HG03469 (cell line): ENCODE results near the gene MKX.

ENCODE experiments used
- ATAC-seq: cut with Tn5 transposase; IDR thresholded peaks from one replicate; pipeline ENCODE4 v1.9.1; 2021; ENCODE audit warnings: mild to moderate bottlenecking, moderate library complexity, moderate number of reproducible peaks; ENCODE audit not compliant: unreplicated experiment

The MKX gene

GRCh38 chr10:27658788-27659187 is 86.8 kb downstream of the MKX start:
- ATAC-seq, result no peak

GRCh38 chr10:27655296-27655695 is 90.3 kb downstream of the MKX start:
- ATAC-seq, result no peak

GRCh38 chr10:27654284-27654683 is 91.3 kb downstream of the MKX start:
- ATAC-seq, result no peak

GRCh38 chr10:27646604-27647175 is 98.9 kb downstream of the MKX start:
- no peak for ATAC-seq

GRCh38 chr10:27646194-27646593 is 99.4 kb downstream of the MKX start:
- no peak for ATAC-seq

GRCh38 chr10:27644307-27644939 is 101.2 kb downstream of the MKX start:
- ATAC-seq, result no peak

- ATAC-seq, result no peak
Measured at GRCh38 chr10:27643301-27643700, 102.3 kb downstream of the MKX start.

- ATAC-seq, result no peak
Measured at GRCh38 chr10:27642023-27642589, 103.5 kb downstream of the MKX start.

GRCh38 chr10:27638071-27638750 is 107.4 kb downstream of the MKX start:
- ATAC-seq, result no peak

GRCh38 chr10:27637601-27638000 is 108.0 kb downstream of the MKX start:
- no peak for ATAC-seq

- no peak for ATAC-seq
Measured at GRCh38 chr10:27636816-27637215, 108.8 kb downstream of the MKX start.

- ATAC-seq, result no peak
Measured at GRCh38 chr10:27635699-27636270, 109.8 kb downstream of the MKX start.

- ATAC-seq, result no peak
Measured at GRCh38 chr10:27635290-27635689, 110.3 kb downstream of the MKX start.

GRCh38 chr10:27628621-27629020 is 117.0 kb downstream of the MKX start:
- ATAC-seq, result no peak

- no peak for ATAC-seq
Measured at GRCh38 chr10:27626890-27627289, 118.7 kb downstream of the MKX start.

GRCh38 chr10:27625452-27626211 is 120.0 kb downstream of the MKX start:
- no peak for ATAC-seq

GRCh38 chr10:27624941-27625340 is 120.7 kb downstream of the MKX start:
- ATAC-seq, result no peak
